Lower leg skin (tissue), 4 donors: ENCODE results near the gene ASPA. TPM values are rescaled to one million over a fixed set of nuclear protein-coding genes. Genes with fewer than 3 reads are reported as not detected.
"Not testable (repeated sequence)": the region's sequence is repeated elsewhere in the genome, so short reads cannot be mapped to it uniquely, and the experiment has no call there.

ENCODE experiments used
- DNase-seq, 2 donors: peaks; one replicate each; pipeline ENCODE4 v3.0.0-alpha.2; 2019; ENCODE audit warnings: low spot score in 2 of 2
- H3K4me3 ChIP-seq: fragments of 200-600 bp; sonication (generic); 2 replicates; pipeline ENCODE4 v1.5.1; 2017; ENCODE audit warnings: mild to moderate bottlenecking, low read depth; ENCODE audit not compliant: poor library complexity, severe bottlenecking
- POLR2A ChIP-seq, 2 donors: fragments of 450-650 bp; IDR thresholded peaks; one replicate each; pipeline ENCODE4 v1.6.1; 2016 to 2017; ENCODE audit warnings: antibody characterized with exemption in 2 of 2, mild to moderate bottlenecking in 1 of 2, moderate library complexity in 1 of 2
- WGBS, 2 donors: methylation state at CpG; one replicate each; pipeline ENCODE4 v1.1.5; 2018; 5-methylcytosine and 5-hydroxymethylcytosine counted together
- intact Hi-C: fragments of 100-400 bp; cut with DNase I; formaldehyde crosslinking; loops from one replicate; pipeline ENCODE4 v1.15.0; 2023; ENCODE audit warnings: low total_unique reads
- total RNA-seq, 4 donors: library from RNA; depleted of rRNA; stranded (reverse); fragments of >200 nt; gene quantifications; one replicate each; pipeline ENCODE4 v1.1.0, GENCODE V29; 2016
- TF ChIP-seq, protein P1 (sequence below), 3 donors: fragments of 450-650 bp; IDR thresholded peaks; one replicate each; pipeline ENCODE4 v1.5.1; 2016; ENCODE audit warnings: antibody characterized with exemption in 3 of 3, mild to moderate bottlenecking in 3 of 3, moderate library complexity in 2 of 3

Gene ASPA
- total RNA-seq, result 1 to 10 TPM in 3 of 4 donors, under 1 TPM in 1; 0.69 to 3.2 (median 1.4) TPM

DNA sequence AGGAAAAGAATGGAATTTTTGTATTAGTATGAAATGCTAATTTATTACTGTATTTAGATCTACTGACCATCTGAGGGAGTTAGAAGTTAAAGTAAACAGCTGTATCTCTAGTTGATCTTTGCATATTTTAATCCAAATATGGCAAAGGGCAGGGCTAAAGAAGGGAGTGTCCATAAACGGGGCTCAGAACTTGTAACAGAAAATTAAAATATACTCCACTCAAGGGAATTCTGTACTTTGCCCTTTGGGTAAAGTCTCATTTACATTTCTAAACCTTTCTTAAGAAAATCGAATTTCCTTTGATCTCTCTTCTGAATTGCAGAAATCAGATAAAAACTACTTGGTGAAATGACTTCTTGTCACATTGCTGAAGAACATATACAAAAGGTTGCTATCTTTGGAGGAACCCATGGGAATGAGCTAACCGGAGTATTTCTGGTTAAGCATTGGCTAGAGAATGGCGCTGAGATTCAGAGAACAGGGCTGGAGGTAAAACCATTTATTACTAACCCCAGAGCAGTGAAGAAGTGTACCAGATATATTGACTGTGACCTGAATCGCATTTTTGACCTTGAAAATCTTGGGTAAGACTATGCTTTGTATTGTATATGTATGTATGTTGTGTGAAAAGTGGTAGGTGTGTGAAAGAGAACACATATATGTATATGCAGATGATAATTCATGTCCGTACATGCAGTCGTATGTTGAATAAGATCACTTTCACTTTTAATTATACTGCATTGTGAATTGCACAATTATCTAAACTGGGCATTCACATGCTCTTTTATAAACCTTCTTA is at the start of gene ASPA:
Gene ASPA, plus strand, starts transcription at position 186 of the 799 bp plus-strand sequence. Its CDS starts 163 bp downstream, at position 349.
- no peak within 1 kb of the TSS for H3K4me3 ChIP-seq
- no peak for DNase-seq
- intact Hi-C loops, result no loop called here
- TF ChIP-seq, protein P1, sequence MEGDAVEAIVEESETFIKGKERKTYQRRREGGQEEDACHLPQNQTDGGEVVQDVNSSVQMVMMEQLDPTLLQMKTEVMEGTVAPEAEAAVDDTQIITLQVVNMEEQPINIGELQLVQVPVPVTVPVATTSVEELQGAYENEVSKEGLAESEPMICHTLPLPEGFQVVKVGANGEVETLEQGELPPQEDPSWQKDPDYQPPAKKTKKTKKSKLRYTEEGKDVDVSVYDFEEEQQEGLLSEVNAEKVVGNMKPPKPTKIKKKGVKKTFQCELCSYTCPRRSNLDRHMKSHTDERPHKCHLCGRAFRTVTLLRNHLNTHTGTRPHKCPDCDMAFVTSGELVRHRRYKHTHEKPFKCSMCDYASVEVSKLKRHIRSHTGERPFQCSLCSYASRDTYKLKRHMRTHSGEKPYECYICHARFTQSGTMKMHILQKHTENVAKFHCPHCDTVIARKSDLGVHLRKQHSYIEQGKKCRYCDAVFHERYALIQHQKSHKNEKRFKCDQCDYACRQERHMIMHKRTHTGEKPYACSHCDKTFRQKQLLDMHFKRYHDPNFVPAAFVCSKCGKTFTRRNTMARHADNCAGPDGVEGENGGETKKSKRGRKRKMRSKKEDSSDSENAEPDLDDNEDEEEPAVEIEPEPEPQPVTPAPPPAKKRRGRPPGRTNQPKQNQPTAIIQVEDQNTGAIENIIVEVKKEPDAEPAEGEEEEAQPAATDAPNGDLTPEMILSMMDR (IDR thresholded peaks at IDR 0.05), result no peak
- no peak for TF ChIP-seq POLR2A (IDR thresholded peaks at IDR 0.05)
- 18 to 29% methylated on average over 7 of the region's 7 CpGs for WGBS, 2 donors

- 36 to 41% methylated on average over 7 of the region's 7 CpGs for WGBS, 2 donors
- intact Hi-C loops, DNase-seq, H3K4me3 ChIP-seq: not testable (repeated sequence)
These were observed 42.6 kb upstream of the ASPA start for GRCh38 chr17:3433215-3433614.

GRCh38 chr17:3433741-3434140 is 42.1 kb upstream of the ASPA start, which contains the start of gene OR1E2:
OR1E2 (minus strand) TSS chr17:3433841; CDS start chr17:3433841, 0 bp downstream.
- no peak within 1 kb of the TSS for H3K4me3 ChIP-seq
- no peak for DNase-seq
- intact Hi-C loops, result no loop called here
- 73 to 84% methylated on average over 3 of the region's 3 CpGs for WGBS, 2 donors
- TF ChIP-seq POLR2A (IDR thresholded peaks at IDR 0.05), result no peak
- TF ChIP-seq, protein P1 (IDR thresholded peaks at IDR 0.05), result no peak

DNA sequence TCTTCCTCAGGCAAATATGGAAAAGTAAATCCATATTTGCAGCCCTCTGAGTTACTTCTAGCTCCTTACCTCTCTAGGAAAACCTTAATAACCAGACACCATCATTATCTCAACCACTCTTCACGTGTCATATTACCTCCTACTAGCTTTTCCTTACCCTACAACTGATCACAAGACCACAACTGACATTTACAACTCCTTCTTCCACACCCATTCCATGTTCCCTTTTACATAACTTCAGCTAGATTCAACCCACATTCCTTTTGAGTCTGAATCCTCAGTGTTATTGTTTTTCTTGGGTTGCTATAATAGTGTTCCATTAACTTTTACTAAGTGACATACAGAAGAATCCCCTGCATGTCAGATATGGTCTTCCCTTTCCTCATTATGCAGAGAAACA is 37.4 kb upstream of the ASPA start:
- DNase-seq, result no peak
- intact Hi-C loops, result no loop called here
- WGBS, 2 donors, result 63 to 77% methylated on average over 1 of the region's 1 CpG
- no peak for TF ChIP-seq POLR2A (IDR thresholded peaks at IDR 0.05)
- TF ChIP-seq, protein P1 (IDR thresholded peaks at IDR 0.05), result no peak
- no peak overlapping the region for H3K4me3 ChIP-seq

DNA sequence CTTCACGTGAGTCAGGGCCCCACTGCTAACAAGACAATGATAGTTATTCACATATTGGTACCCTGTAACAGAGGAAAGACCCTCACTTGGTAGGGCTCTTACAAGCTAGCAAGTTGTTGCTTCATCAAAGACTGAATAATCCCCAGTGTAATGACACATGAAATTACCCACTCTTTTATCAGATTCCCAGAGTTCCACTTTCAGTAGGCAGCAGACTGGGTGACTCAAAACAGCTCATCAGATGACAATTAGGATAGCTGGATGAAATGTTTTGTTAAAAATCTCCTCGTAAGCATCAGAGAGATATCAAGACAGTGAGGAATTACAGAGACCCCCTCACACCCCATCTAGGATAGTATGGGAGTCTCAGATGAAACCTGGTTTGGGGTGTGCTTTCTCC is 35.3 kb upstream of the ASPA start:
- intact Hi-C loops, result no loop called here
- TF ChIP-seq, protein P1 (IDR thresholded peaks at IDR 0.05), result no peak
- no peak for TF ChIP-seq POLR2A (IDR thresholded peaks at IDR 0.05)
- no peak overlapping the region for H3K4me3 ChIP-seq
- WGBS, 2 donors, result 77 to 78% methylated on average over 2 of the region's 2 CpGs
- DNase-seq, result no peak

DNA sequence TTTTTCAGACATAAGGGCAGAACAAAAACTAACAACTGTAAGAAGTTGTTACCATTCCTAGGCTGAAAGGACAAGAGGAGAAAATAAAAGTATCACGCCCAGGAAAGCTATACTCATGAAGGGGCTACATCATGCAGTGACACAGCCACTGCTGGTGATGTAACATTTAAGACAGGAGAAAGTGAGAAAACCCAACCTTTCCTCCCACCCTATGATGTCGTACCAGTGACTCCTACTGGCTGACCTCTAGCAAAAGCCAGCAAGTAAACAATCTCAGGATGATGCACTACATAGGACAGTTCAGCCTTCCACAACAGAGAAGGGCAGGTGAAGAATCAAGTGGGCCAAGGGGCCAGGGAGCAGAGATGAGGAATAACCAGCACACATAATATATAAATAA is 28.2 kb upstream of the ASPA start:
- no peak overlapping the region for H3K4me3 ChIP-seq
- TF ChIP-seq, protein P1 (IDR thresholded peaks at IDR 0.05), result no peak
- TF ChIP-seq POLR2A (IDR thresholded peaks at IDR 0.05), result no peak
- 35 to 44% methylated on average over 2 of the region's 2 CpGs for WGBS, 2 donors
- DNase-seq, result no peak
- intact Hi-C loops, result no loop called here
